Adrenal gland (tissue), 12 donors: ENCODE data around the gene ABT1. TPM values are rescaled to one million over a fixed set of nuclear protein-coding genes. Genes with fewer than 3 reads are reported as not detected.

Experiments used
- DNase-seq, 7 donors: peaks; one replicate each; pipeline ENCODE4 v3.0.0-alpha.2; 2019 to 2020
- H3K27ac ChIP-seq, 5 donors: fragments of 200-600 bp; sonication (generic) in 4 of 5; 1 replicate in 3 of 5; 2 replicates in 2 of 5; pipeline versions ENCODE4 v1.5.1 to v1.8.0; 2016 to 2020; ENCODE audit warnings: mild to moderate bottlenecking in 1 of 5
- H3K27me3 ChIP-seq: fragments of 200-600 bp; 2 replicates; pipeline ENCODE4 v1.8.0; 2021
- H3K36me3 ChIP-seq, 2 donors: fragments of 200-600 bp; replicated peaks in 1 of 2; 1 replicate in 1 of 2; 2 replicates in 1 of 2; pipeline versions ENCODE4 v1.5.1 to v1.8.0; 2018 to 2022
- H3K4me1 ChIP-seq, 2 donors: fragments of 200-600 bp; replicated peaks in 1 of 2; 1 replicate in 1 of 2; 2 replicates in 1 of 2; pipeline versions ENCODE4 v1.5.1 to v1.8.0; 2018 to 2021
- H3K4me3 ChIP-seq, 4 donors: fragments of 200-600 bp; sonication (generic) in 3 of 4; one replicate each; pipeline ENCODE4 v1.5.1; 2016 to 2018
- H3K9me3 ChIP-seq, 3 donors: fragments of 200-600 bp; sonication (generic) in 1 of 3; replicated peaks in 1 of 3; 1 replicate in 2 of 3; 2 replicates in 1 of 3; pipeline versions ENCODE4 v1.5.1 to v1.8.0; 2016 to 2021
- CTCF ChIP-seq, 6 experiments: fragments of 450-650 bp in 4 of 6; fragments of 200-600 bp in 2 of 6; sonication (generic) in 1 of 6; IDR thresholded peaks; 1 replicate in 5 of 6; 2 replicates in 1 of 6; pipeline versions ENCODE4 v1.5.1 to v1.8.0; 2016 to 2021; ENCODE audit warnings: antibody characterized with exemption in 6 of 6, mild to moderate bottlenecking in 2 of 6, moderate library complexity in 1 of 6
- POLR2A ChIP-seq, 2 donors: fragments of 450-650 bp; IDR thresholded peaks; one replicate each; pipeline ENCODE4 v1.6.1; 2017; ENCODE audit warnings: antibody characterized with exemption in 2 of 2, mild to moderate bottlenecking in 2 of 2, moderate library complexity in 1 of 2
- WGBS, 4 donors: extraction: QIAGEN DNeasy Blood & Tissue Kit in 2 of 4; methylation state at CpG; one replicate each; pipeline versions ENCODE4 v1.1.5 to v1.1.7; 2013 to 2017; 5-methylcytosine and 5-hydroxymethylcytosine counted together
- intact Hi-C, 2 donors: fragments of 100-400 bp; cut with DNase I; formaldehyde crosslinking; loops; one replicate each; pipeline versions ENCODE4 v1.14.1 to v1.15.0; 2022 to 2023
- polyA plus RNA-seq, 3 donors: library from polyadenylated mRNA; stranded (reverse); fragments of 200-250 nt in 2 of 3; fragments of 350-450 nt in 1 of 3; fragmentation: Illumina TruSeq in 1 of 3; extraction: RNeasy Lipid Tissue Mini Kit (QIAGEN cat#74804) in 1 of 3; gene quantifications; one replicate each; pipeline ENCODE4 v1.2.3, GENCODE V29; 2013 to 2014
- total RNA-seq, 9 donors: library from RNA; depleted of rRNA in 4 of 9; stranded (reverse); fragments of >200 nt in 4 of 9; fragments of 120-200 nt in 1 of 9; fragmentation: NEBNext Ultra II Directional in 1 of 9; extraction: Animal tissue kit (Norgen Biotek cat#: 25700) in 1 of 9; gene quantifications; one replicate each; pipeline versions ENCODE4 v1.1.0 to v1.2.4, GENCODE V29; 2013 to 2023
- donor health status: healthy with polysubstance abuse.
- donor health status: Bipolar disorder and iron deficiency.
- donor health status: DM: yes; HTN: yes; CAD: no.
- donor health status: DM: no; HTN: no; CAD: no.
- donor health status: DM: no; HTN: no; CAD: no.
- donor health status: DM: yes; HTN: yes; CAD: no.

Gene ABT1
- total and polyA plus RNA-seq, 12 donors: 7.3 to 21.6 (median 12.1) TPM

GRCh38 chr6:26554447-26554696 lies 42.4 kb upstream of the ABT1 start:
- Histone ChIP-seq H3K27ac (peak overlapping the region in 4 of 5 donors; percentile 38 to 75 (median 72)), H3K27me3 (no peaks in the 10 kb centered on the region), H3K4me3 (peak overlapping the region in 1 of 4 donors; percentile 49), H3K36me3 (no peaks in the 10 kb centered on the region), H3K9me3 (no peaks in the 10 kb centered on the region), H3K4me1 (peaks cover 3 to 13% of the 10 kb centered on the region in 2 donors)
- intact Hi-C loops: loop anchor here in 1 of 2 donors (10.0 kb wide), 1 partner anchor 240 kb away; no protein-coding TSS in a partner anchor
- DNase-seq: no peak
- WGBS, 4 donors: 13 to 26% (median 21%) methylated on average over 1 of the region's 1 CpG
- TF ChIP-seq POLR2A (IDR thresholded peaks at IDR 0.05) (peak in 1 of 2 donors; percentile 11), CTCF (IDR thresholded peaks at IDR 0.05) (no peak)

- intact Hi-C loops: loop anchor here in 1 of 2 donors (10.0 kb wide), 1 partner anchor 240 kb away; no protein-coding TSS in a partner anchor
Observed at GRCh38 chr6:26554697-26555504, 41.9 kb upstream of the ABT1 start.

GRCh38 chr6:26555505-26556262 lies 41.1 kb upstream of the ABT1 start:
- Histone ChIP-seq H3K9me3 (no peaks in the 10 kb centered on the region), H3K36me3 (no peaks in the 10 kb centered on the region), H3K4me3 (no peak overlapping the region), H3K4me1 (peaks cover 3 to 13% of the 10 kb centered on the region in 2 donors), H3K27me3 (no peaks in the 10 kb centered on the region), H3K27ac (no peak overlapping the region)
- DNase-seq: no peak
- intact Hi-C loops: loop anchor here in 1 of 2 donors (10.0 kb wide), 1 partner anchor 241 kb away; no protein-coding TSS in a partner anchor
- no peak for TF ChIP-seq CTCF (IDR thresholded peaks at IDR 0.05)
- 50 to 61% (median 56%) methylated on average over 19 of the region's 19 CpGs for WGBS, 4 donors

More at GRCh38 chr6:26554697-26555504, 41.9 kb upstream of the ABT1 start:
- Histone ChIP-seq H3K4me3 (peak overlapping the region in 1 of 4 donors; percentile 49), H3K4me1 (peaks cover 3 to 13% of the 10 kb centered on the region in 2 donors), H3K27me3 (no peaks in the 10 kb centered on the region), H3K27ac (peak overlapping the region in 4 of 5 donors; percentile 38 to 75 (median 72)), H3K9me3 (no peaks in the 10 kb centered on the region), H3K36me3 (no peaks in the 10 kb centered on the region)
- TF ChIP-seq POLR2A (IDR thresholded peaks at IDR 0.05) (no peak), CTCF (IDR thresholded peaks at IDR 0.05) (no peak)
- WGBS, 4 donors: 13 to 15% (median 14%) methylated on average over 27 of the region's 27 CpGs
- DNase-seq: no peak
